HepG2 (cell line): ENCODE measurements around the gene PRSS53. TPM values are rescaled to one million over a fixed set of nuclear protein-coding genes. Genes with fewer than 3 reads are reported as not detected.

ENCODE experiments used
- CCAR2 ChIP-seq: fragments of 200-400 bp; formaldehyde crosslinking; optimal IDR thresholded peaks from 2 replicates; pipeline ENCODE3; 2018; ENCODE audit warnings: low read depth, mild to moderate bottlenecking, low read length, moderate library complexity
- FUBP1 ChIP-seq: sonication (generic); formaldehyde crosslinking; IDR thresholded peaks from 2 replicates; pipeline ENCODE4 v1.5.1; 2020; ENCODE audit warnings: missing genetic modification reagents, mild to moderate bottlenecking, borderline replicate concordance
- NFE2L2 ChIP-seq: fragments of 150-350 bp; IDR thresholded peaks from 2 replicates; pipeline ENCODE4 v1.6.1; 2014; ENCODE audit warnings: low read length
- NRL ChIP-seq: sonication (generic); formaldehyde crosslinking; IDR thresholded peaks from 2 replicates; pipeline ENCODE4 v1.5.0; 2020; ENCODE audit warnings: missing genetic modification reagents, mild to moderate bottlenecking, moderate library complexity, borderline replicate concordance
- SETDB1 ChIP-seq: sonication (generic); formaldehyde crosslinking; IDR thresholded peaks from 2 replicates; pipeline ENCODE4 v1.5.1; 2020; ENCODE audit warnings: missing genetic modification reagents, mild to moderate bottlenecking, borderline replicate concordance
- SRSF9 ChIP-seq: fragments of 200-400 bp; formaldehyde crosslinking; IDR thresholded peaks from 2 replicates; pipeline ENCODE4 v1.6.1; 2018; ENCODE audit warnings: borderline replicate concordance, mild to moderate bottlenecking, low read depth, low read length; ENCODE audit not compliant: insufficient read depth, poor library complexity, severe bottlenecking
- ZBTB21 ChIP-seq: sonication (generic); formaldehyde crosslinking; IDR thresholded peaks from 2 replicates; pipeline ENCODE4 v1.4.0; 2020; ENCODE audit warnings: missing genetic modification reagents
- ZNF350 ChIP-seq: sonication (generic); formaldehyde crosslinking; IDR thresholded peaks from 2 replicates; pipeline ENCODE4 v1.4.0; 2020; ENCODE audit warnings: mild to moderate bottlenecking, low read depth, missing genetic modification reagents, borderline replicate concordance
- ZNF550 ChIP-seq: sonication (generic); formaldehyde crosslinking; IDR thresholded peaks from 2 replicates; pipeline ENCODE4 v1.4.0; 2020; ENCODE audit warnings: mild to moderate bottlenecking, missing genetic modification reagents, borderline replicate concordance
- ZNF788 ChIP-seq: sonication (generic); formaldehyde crosslinking; IDR thresholded peaks from 2 replicates; pipeline ENCODE4 v1.5.0; 2020; ENCODE audit warnings: mild to moderate bottlenecking, missing genetic modification reagents, borderline replicate concordance
- ZSCAN31 ChIP-seq: sonication (generic); formaldehyde crosslinking; IDR thresholded peaks from 2 replicates; pipeline ENCODE4 v1.5.0; 2020; ENCODE audit warnings: low read depth, mild to moderate bottlenecking, missing genetic modification reagents
- polyA plus RNA-seq, 8 experiments: library from polyadenylated mRNA; depleted of rRNA in 3 of 8; stranded (reverse) in 7 of 8; unstranded in 1 of 8; fragments of >200 nt; fragmentation: Illumina TruSeq in 4 of 8; extraction: Trizol in 4 of 8; gene quantifications; 2 replicates each; pipeline versions ENCODE4 v1.2.1 to v1.2.3, GENCODE V29; 2011 to 2016; ENCODE audit warnings: low read depth in 4 of 8, missing spikeins in 1 of 8, mixed read lengths in 1 of 8; ENCODE audit not compliant: insufficient read depth in 1 of 8
- total RNA-seq, 5 experiments: library from RNA; depleted of rRNA; stranded (reverse); fragments of >200 nt; fragmentation: Illumina TruSeq; extraction: Trizol; gene quantifications; 2 replicates each; pipeline ENCODE4 v1.2.3, GENCODE V29; 2016; ENCODE audit warnings: low read depth in 1 of 5
- TF ChIP-seq, protein P1 (sequence below): sonication (generic); formaldehyde crosslinking; conservative IDR thresholded peaks from 2 replicates; pipeline ENCODE4 v1.4.0; 2020; ENCODE audit warnings: mild to moderate bottlenecking, missing genetic modification reagents, moderate library complexity

Gene PRSS53
- total and polyA plus RNA-seq, 2 of the 13 experiments (the other 11 are each of a cell fraction or from before 2014, with no cell fraction given), result 2.2 to 7.4 TPM

DNA sequence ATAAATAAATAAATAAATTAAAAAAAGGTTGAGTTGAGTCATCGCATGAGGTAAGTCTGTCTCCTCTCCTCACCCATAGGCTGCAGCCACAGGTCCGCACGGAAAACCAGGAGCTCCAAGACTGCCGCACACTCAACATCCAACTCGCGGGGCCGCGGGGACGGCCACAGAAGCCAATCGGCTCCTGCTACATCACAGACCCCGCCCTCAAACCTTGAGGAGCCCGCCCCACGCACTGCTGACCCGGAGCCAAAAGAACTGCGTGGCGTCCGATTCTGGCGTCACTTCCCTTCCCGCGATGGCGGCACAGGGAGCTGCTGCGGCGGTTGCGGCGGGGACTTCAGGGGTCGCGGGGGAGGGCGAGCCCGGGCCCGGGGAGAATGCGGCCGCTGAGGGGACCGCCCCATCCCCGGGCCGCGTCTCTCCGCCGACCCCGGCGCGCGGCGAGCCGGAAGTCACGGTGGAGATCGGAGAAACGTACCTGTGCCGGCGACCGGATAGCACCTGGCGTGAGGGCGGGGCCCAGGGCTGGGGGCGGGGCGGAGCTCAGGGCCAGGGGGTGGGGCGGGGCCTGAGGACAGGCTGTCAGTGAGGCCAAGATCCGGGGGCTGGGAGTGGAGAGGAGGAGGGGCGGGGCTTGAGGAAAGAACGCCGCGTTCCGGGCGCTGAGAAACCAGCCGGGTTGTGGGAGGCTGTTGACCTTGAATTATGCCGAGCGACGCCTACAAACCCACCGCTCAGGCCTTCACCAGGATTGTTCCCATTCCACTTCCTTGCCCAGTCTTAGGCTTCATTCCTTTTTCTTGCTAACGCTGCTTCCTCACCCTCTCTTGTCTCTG is 28.9 kb upstream of the PRSS53 start, which contains the start of gene KAT8 (continued):
- TF ChIP-seq, protein P1, sequence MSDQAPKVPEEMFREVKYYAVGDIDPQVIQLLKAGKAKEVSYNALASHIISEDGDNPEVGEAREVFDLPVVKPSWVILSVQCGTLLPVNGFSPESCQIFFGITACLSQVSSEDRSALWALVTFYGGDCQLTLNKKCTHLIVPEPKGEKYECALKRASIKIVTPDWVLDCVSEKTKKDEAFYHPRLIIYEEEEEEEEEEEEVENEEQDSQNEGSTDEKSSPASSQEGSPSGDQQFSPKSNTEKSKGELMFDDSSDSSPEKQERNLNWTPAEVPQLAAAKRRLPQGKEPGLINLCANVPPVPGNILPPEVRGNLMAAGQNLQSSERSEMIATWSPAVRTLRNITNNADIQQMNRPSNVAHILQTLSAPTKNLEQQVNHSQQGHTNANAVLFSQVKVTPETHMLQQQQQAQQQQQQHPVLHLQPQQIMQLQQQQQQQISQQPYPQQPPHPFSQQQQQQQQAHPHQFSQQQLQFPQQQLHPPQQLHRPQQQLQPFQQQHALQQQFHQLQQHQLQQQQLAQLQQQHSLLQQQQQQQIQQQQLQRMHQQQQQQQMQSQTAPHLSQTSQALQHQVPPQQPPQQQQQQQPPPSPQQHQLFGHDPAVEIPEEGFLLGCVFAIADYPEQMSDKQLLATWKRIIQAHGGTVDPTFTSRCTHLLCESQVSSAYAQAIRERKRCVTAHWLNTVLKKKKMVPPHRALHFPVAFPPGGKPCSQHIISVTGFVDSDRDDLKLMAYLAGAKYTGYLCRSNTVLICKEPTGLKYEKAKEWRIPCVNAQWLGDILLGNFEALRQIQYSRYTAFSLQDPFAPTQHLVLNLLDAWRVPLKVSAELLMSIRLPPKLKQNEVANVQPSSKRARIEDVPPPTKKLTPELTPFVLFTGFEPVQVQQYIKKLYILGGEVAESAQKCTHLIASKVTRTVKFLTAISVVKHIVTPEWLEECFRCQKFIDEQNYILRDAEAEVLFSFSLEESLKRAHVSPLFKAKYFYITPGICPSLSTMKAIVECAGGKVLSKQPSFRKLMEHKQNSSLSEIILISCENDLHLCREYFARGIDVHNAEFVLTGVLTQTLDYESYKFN (CRISPR knock-in tag), result peak; percentile 62
- TF ChIP-seq FUBP1 (CRISPR knock-in tag) (0 out of 2 replicates have a peak, but pooled peaks have one; percentile 44), SRSF9 (no peak), ZNF350 (peak; percentile 35), NFE2L2 (no peak), ZNF788 (CRISPR knock-in tag) (peak; percentile 75; the same call in 1 of the 2 replicates), ZSCAN31 (CRISPR knock-in tag) (peak; percentile 55; the same call in 1 of the 2 replicates), ZBTB21 (CRISPR knock-in tag) (peak; percentile 97), SETDB1 (CRISPR knock-in tag) (no peak), CCAR2 (no peak), NRL (CRISPR knock-in tag) (0 out of 2 replicates have a peak, but pooled peaks have one; percentile 7), ZNF550 (CRISPR knock-in tag) (no peak; the same call in 1 of the 2 replicates)
